ENCODE results near the gene GALNT13. TPM values are rescaled to one million over a fixed set of nuclear protein-coding genes. Genes with fewer than 3 reads are reported as not detected.

Gene GALNT13
- total and polyA plus RNA-seq, 2 of the 13 experiments (the other 11 are each of a cell fraction or from before 2014, with no cell fraction given), result 1.3 to 5.0 TPM

GRCh38 chr2:154231021-154231420 lies 359.3 kb downstream of the GALNT13 start:
- FAIRE-seq, result no peak
- H3K4me2 ChIP-seq (ENCODE audit: low read depth, low read length), result no peak overlapping the region
- no peaks in the 10 kb centered on the region for H3K79me2 ChIP-seq (ENCODE audit: insufficient read depth, low read length)
- H2AFZ ChIP-seq (ENCODE audit: low read length), result no peak overlapping the region
- CTCF ChIA-PET (ENCODE audit: low intra/inter-chr PET ratio, low total read pairs), result no interaction called here
- no peak for DNase-seq (ENCODE audit: low spot score)
- POLR2A ChIA-PET, result no interaction called here
- no peaks in the 10 kb centered on the region for H3K4me1 ChIP-seq (ENCODE audit: insufficient read depth, low read length)
- no peaks in the 10 kb centered on the region for H3K9me3 ChIP-seq (ENCODE audit: low read length)
- BruUV-seq (replicated peaks), result no TSS peak
- no peak overlapping the region for H3K4me3 ChIP-seq (replicated peaks in 1 of 3; ENCODE audit: insufficient read depth in 1 of 3, low read depth in 2 of 3, low read length in 3 of 3)
- 6% methylated on average over 1 of the region's 1 CpG for WGBS (ENCODE audit: low lambda C conversion rate)
- TF ChIP-seq, protein P1, sequence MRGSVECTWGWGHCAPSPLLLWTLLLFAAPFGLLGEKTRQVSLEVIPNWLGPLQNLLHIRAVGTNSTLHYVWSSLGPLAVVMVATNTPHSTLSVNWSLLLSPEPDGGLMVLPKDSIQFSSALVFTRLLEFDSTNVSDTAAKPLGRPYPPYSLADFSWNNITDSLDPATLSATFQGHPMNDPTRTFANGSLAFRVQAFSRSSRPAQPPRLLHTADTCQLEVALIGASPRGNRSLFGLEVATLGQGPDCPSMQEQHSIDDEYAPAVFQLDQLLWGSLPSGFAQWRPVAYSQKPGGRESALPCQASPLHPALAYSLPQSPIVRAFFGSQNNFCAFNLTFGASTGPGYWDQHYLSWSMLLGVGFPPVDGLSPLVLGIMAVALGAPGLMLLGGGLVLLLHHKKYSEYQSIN (CRISPR knock-in tag; IDR thresholded peaks at IDR 0.05; ENCODE audit: borderline replicate concordance), result no peak
- no peak for TF ChIP-seq PRDM15 (CRISPR knock-in tag; IDR thresholded peaks at IDR 0.05)
- no peak for TF ChIP-seq PITX1 (CRISPR knock-in tag; IDR thresholded peaks at IDR 0.05)
- TF ChIP-seq SMAD3 (CRISPR knock-in tag; IDR thresholded peaks at IDR 0.05), result no peak
- TF ChIP-seq ZNF879 (CRISPR knock-in tag; IDR thresholded peaks at IDR 0.05), result no peak
- TF ChIP-seq, protein P2, sequence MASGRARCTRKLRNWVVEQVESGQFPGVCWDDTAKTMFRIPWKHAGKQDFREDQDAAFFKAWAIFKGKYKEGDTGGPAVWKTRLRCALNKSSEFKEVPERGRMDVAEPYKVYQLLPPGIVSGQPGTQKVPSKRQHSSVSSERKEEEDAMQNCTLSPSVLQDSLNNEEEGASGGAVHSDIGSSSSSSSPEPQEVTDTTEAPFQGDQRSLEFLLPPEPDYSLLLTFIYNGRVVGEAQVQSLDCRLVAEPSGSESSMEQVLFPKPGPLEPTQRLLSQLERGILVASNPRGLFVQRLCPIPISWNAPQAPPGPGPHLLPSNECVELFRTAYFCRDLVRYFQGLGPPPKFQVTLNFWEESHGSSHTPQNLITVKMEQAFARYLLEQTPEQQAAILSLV (CRISPR knock-in tag; IDR thresholded peaks at IDR 0.05; ENCODE audit: borderline replicate concordance), result no peak
- TF ChIP-seq ZNF12 (CRISPR knock-in tag; IDR thresholded peaks at IDR 0.05), result no peak
- TF ChIP-seq SNRNP70 (IDR thresholded peaks at IDR 0.05; ENCODE audit: low read depth, low read length), result no peak
- no peak for TF ChIP-seq ZNF816 (CRISPR knock-in tag; IDR thresholded peaks at IDR 0.05; ENCODE audit: borderline replicate concordance)
- no peak for TF ChIP-seq ZSCAN30 (CRISPR knock-in tag; IDR thresholded peaks at IDR 0.05)
- TF ChIP-seq ZNF564 (CRISPR knock-in tag; IDR thresholded peaks at IDR 0.05), result no peak
- no peak for TF ChIP-seq SIN3B (IDR thresholded peaks at IDR 0.05; ENCODE audit: low read length)
- TF ChIP-seq ARNT (IDR thresholded peaks at IDR 0.05), result no peak
- H3K27me3 ChIP-seq (ENCODE audit: control insufficient read depth in 1 of 2, insufficient read depth in 2 of 2, low read length in 2 of 2), result no peaks in the 10 kb centered on the region; a peak in 1 of 5 replicates
- no peaks in the 10 kb centered on the region for H3K36me3 ChIP-seq (replicated peaks in 1 of 2; ENCODE audit: control insufficient read depth in 1 of 2, insufficient read depth in 2 of 2, low read length in 2 of 2)
- no peak overlapping the region for H3K27ac ChIP-seq (ENCODE audit: extremely low read length, insufficient read depth, low read length)
- no peak overlapping the region for H3K9ac ChIP-seq (ENCODE audit: insufficient read depth, low read depth, low read length)
- no peak for ATAC-seq
- intact Hi-C loops (cut with micrococcal nuclease; ENCODE audit: unreplicated experiment) (no loop called here), in situ Hi-C loops (cut with HindIII; ENCODE audit: extremely low pct_ligation_motif_present, low pct_unique_long_range_greater_than_20kb) (no loop called here)
- H4K20me1 ChIP-seq (ENCODE audit: insufficient read depth, low read length), result no peaks in the 10 kb centered on the region
